Epithelial cell of proximal tubule (primary cell): ENCODE measurements around the gene TPO. TPM values are rescaled to one million over a fixed set of nuclear protein-coding genes. Genes with fewer than 3 reads are reported as not detected.

Experiments
- DNase-seq: peaks from one replicate; pipeline ENCODE4 v3.0.0-alpha.2; 2011; ENCODE audit warnings: low read depth
- H3K4me3 ChIP-seq: 2 replicates; pipeline ENCODE4 v1.5.1; 2011; ENCODE audit warnings: low read depth, mild to moderate bottlenecking, low read length
- CTCF ChIP-seq: conservative IDR thresholded peaks from 2 replicates; pipeline ENCODE4 v1.5.1; 2012; ENCODE audit warnings: low read depth, mild to moderate bottlenecking, low read length
- total RNA-seq: library from RNA; depleted of rRNA; stranded (reverse); fragments of >200 nt; gene quantifications from 2 replicates; pipeline ENCODE4 v1.2.3, GENCODE V29; 2015

The TPO gene
- total RNA-seq, 1 donor from 2014 or later, result not detected

- DNase-seq, result no peak
- TF ChIP-seq CTCF, result no peak
- no peak overlapping the region for H3K4me3 ChIP-seq
Observed at GRCh38 chr2:1518867-1519530, 105.7 kb downstream of the TPO start.

DNA sequence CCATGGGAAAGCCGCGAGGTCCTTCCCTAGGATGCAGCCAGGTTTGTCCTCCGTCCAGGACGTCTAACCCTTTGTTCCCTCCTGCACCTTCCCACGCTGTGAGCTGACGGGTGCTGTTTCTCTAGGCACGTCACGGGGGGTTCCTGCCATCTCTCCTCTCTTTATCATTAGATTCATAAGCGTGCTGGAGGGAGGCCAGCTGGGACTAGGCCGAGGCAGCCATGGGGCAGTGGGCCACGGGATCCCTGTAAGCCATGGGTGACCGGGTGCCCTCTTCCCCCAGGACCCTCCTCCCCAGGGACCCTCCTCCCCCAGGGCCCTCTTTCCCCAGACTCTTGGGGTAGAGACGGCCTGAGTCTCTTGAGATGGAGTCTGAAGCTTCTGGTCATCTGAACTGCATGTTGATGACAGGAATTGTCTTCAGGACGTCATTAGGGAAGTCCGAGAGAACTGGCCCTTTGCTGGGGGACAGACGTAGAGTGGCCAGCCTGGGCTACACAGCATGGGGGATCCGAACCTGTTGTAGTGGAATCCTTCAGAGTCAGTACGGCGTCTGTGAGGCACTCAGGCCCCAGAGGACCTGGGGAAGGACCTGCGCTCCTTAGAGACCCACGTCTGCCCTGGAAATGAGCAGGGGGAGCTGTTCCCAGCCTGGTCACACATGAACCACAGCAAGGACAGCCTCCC is 108.1 kb downstream of the TPO start:
- H3K4me3 ChIP-seq, result no peak overlapping the region
- TF ChIP-seq CTCF, result no peak
- DNase-seq, result no peak

GRCh38 chr2:1521878-1522830 is 108.9 kb downstream of the TPO start:
- no peak for DNase-seq
- no peak overlapping the region for H3K4me3 ChIP-seq
- no peak for TF ChIP-seq CTCF

GRCh38 chr2:1527153-1527992 is 114.1 kb downstream of the TPO start:
- no peak for TF ChIP-seq CTCF
- no peak for DNase-seq
- H3K4me3 ChIP-seq, result no peak overlapping the region

DNA sequence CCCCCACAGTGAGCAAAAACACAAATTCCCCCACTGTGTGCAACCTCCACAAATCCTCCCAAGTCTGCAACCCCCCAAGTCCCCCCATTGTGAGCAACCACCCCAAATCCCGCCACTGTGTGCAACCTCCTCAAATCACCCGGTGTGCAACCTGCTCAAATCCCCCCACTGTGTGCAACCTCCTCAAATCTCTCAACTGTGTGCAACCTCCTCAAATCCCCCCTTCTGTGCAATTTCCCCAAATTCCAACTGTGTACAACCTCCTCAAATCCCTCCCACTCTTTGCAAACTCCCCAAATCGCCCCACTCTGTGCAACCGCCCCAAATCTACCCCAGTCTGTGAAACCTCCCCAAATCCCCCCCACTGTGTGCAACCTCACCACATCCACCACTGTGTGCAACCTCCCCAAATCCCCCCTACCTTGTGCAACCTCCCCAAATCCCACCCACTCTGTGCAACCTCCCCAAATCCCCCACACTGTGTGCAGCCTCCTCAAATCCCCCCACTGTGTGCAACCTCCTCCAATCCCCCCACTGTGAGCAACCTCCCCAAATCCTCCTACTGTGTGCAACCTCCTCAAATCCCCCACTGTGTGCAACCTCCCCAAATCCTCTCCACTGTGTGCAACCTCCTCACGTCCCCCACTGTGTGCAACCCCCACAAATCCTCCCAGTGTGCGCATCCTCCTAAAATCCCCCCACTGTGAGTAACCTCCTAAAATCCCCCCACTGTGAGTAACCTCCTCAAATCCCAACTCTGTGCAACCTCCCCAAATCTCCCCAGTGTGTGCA is 115.2 kb downstream of the TPO start:
- no peak overlapping the region for H3K4me3 ChIP-seq
- DNase-seq, result no peak
- no peak for TF ChIP-seq CTCF
